K562 (cell line): ENCODE results near the gene ACSS2.

ENCODE experiments used
- CHD4 ChIP-seq: fragments of 200-600 bp; sonication (generic); IDR thresholded peaks from 3 replicates; pipeline ENCODE4 v1.6.1; 2012; ENCODE audit warnings: low read depth, mild to moderate bottlenecking, mixed read lengths, low read length, inconsistent platforms; ENCODE audit not compliant: insufficient read depth, insufficient replicate concordance, poor library complexity, severe bottlenecking
- ZNF274 ChIP-seq: IDR thresholded peaks from 2 replicates; pipeline ENCODE4 v1.6.1; 2011; ENCODE audit warnings: low read depth, mild to moderate bottlenecking, low read length, moderate library complexity, borderline replicate concordance

DNA sequence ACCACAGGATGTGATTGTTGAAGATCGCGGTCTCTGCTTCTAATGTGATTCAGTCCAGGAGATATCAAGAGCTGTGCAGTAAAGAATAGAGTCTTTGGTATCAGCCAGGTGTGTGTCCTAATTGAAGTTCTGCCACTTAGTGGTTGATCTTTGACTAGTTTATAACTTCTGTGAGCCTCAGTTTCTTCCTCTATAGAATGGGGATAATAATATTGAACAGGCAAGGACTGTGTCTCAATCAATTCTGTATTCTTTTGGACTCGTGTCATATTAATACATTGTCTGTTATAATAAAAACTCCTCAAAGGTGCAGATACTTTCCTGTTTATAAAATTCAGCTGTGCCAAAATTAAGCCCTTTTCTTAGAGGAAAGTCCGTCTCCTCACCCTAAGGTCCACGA is 27.8 kb upstream of the ACSS2 start:
- TF ChIP-seq CHD4, result no peak
- TF ChIP-seq ZNF274, result no peak
